ENCODE measurements around the gene REM2.

The REM2 gene

GRCh38 chr14:22932146-22932545, 49.1 kb downstream of the REM2 start:
- no peak for DNase-seq

GRCh38 chr14:22935156-22935555, 52.1 kb downstream of the REM2 start:
- no peak for DNase-seq

Data from fibroblast of skin of scalp (primary cell).